ENCODE results near the gene HADH. TPM values are rescaled to one million over a fixed set of nuclear protein-coding genes. Genes with fewer than 3 reads are reported as not detected.

HADH gene
- total RNA-seq, 1 experiment from 2014 or later: 47.9 TPM

DNA sequence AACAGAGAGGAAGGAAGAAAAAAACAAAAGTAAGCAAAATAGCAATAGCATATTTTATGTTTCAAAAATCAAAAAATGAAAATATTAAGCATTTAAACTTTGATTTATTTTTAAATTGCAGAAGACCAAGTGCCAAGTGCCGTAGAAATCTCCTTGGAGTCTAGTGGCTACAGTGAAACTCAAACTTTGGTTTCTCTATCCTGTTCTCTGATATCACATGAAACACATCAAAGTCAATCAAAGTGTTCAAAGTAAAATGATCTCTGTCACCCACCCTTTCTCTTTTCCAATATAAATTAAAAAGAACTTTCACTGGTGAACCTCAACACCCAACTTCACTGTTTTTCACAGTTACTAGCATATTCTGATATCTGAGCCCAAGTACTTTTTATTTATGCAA is 81.1 kb downstream of the HADH start:
- TF ChIP-seq, protein P1, sequence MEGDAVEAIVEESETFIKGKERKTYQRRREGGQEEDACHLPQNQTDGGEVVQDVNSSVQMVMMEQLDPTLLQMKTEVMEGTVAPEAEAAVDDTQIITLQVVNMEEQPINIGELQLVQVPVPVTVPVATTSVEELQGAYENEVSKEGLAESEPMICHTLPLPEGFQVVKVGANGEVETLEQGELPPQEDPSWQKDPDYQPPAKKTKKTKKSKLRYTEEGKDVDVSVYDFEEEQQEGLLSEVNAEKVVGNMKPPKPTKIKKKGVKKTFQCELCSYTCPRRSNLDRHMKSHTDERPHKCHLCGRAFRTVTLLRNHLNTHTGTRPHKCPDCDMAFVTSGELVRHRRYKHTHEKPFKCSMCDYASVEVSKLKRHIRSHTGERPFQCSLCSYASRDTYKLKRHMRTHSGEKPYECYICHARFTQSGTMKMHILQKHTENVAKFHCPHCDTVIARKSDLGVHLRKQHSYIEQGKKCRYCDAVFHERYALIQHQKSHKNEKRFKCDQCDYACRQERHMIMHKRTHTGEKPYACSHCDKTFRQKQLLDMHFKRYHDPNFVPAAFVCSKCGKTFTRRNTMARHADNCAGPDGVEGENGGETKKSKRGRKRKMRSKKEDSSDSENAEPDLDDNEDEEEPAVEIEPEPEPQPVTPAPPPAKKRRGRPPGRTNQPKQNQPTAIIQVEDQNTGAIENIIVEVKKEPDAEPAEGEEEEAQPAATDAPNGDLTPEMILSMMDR (IDR thresholded peaks at IDR 0.05; ENCODE audit: unreplicated experiment): no peak
- intact Hi-C loops (cut with micrococcal nuclease; ENCODE audit: unreplicated experiment): no loop called here
- no peaks in the 10 kb centered on the region for H3K9me3 Mint-ChIP-seq (ENCODE audit: low read depth, unreplicated experiment)
- BruUV-seq (replicated peaks): no TSS peak
- H3K4me3 Mint-ChIP-seq (ENCODE audit: low read depth, unreplicated experiment): no peak overlapping the region
- CTCF ChIA-PET: no interaction called here
- H3K27me3 Mint-ChIP-seq (ENCODE audit: unreplicated experiment): no peaks in the 10 kb centered on the region
- H3K36me3 Mint-ChIP-seq (ENCODE audit: insufficient read depth, unreplicated experiment): no peaks in the 10 kb centered on the region
- peaks cover 10% of the 10 kb centered on the region for H3K4me1 Mint-ChIP-seq (ENCODE audit: low read depth, unreplicated experiment)
- H3K27ac Mint-ChIP-seq (ENCODE audit: unreplicated experiment): no peak overlapping the region
- no peak for DNase-seq

DNA sequence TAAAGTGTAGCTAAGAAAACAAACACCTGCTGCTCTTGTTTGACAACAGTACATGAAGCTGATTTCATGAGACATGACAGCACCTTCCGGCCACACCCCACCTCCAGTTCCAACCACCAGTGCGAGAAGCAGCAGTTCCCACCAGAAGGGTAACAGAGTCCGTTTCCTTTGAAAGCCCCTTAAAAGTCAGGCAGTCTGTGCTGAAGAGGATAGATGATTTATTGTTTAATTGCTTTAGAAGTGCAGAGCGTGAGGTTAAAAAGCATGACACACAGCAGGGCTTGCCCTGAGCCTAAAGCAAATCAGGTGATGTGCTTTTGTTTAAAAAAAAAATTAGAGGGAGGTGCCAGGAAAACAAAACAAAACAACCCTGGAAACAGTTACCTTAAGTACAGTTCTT is 82.6 kb downstream of the HADH start:
- BruUV-seq (replicated peaks): no TSS peak
- no peaks in the 10 kb centered on the region for H3K36me3 Mint-ChIP-seq (ENCODE audit: insufficient read depth, unreplicated experiment)
- intact Hi-C loops (cut with micrococcal nuclease; ENCODE audit: unreplicated experiment): no loop called here
- H3K4me3 Mint-ChIP-seq (ENCODE audit: low read depth, unreplicated experiment): no peak overlapping the region
- no peaks in the 10 kb centered on the region for H3K27me3 Mint-ChIP-seq (ENCODE audit: unreplicated experiment)
- CTCF ChIA-PET: no interaction called here
- peaks cover 10% of the 10 kb centered on the region for H3K4me1 Mint-ChIP-seq (ENCODE audit: low read depth, unreplicated experiment)
- no peak overlapping the region for H3K27ac Mint-ChIP-seq (ENCODE audit: unreplicated experiment)
- no peaks in the 10 kb centered on the region for H3K9me3 Mint-ChIP-seq (ENCODE audit: low read depth, unreplicated experiment)
- peak; percentile 3 for DNase-seq
- TF ChIP-seq, protein P1 (IDR thresholded peaks at IDR 0.05; ENCODE audit: unreplicated experiment): no peak

GRCh38 chr4:108078024-108078733 is 88.5 kb downstream of the HADH start:
- DNase-seq: no peak
- no peaks in the 10 kb centered on the region for H3K4me1 Mint-ChIP-seq (ENCODE audit: low read depth, unreplicated experiment)
- peaks cover 36% of the 10 kb centered on the region for H3K27me3 Mint-ChIP-seq (ENCODE audit: unreplicated experiment)
- TF ChIP-seq, protein P1 (IDR thresholded peaks at IDR 0.05; ENCODE audit: unreplicated experiment): no peak
- H3K9me3 Mint-ChIP-seq (ENCODE audit: low read depth, unreplicated experiment): no peaks in the 10 kb centered on the region
- BruUV-seq (replicated peaks): no TSS peak
- intact Hi-C loops (cut with micrococcal nuclease; ENCODE audit: unreplicated experiment): no loop called here
- CTCF ChIA-PET: no interaction called here
- no peak overlapping the region for H3K27ac Mint-ChIP-seq (ENCODE audit: unreplicated experiment)
- H3K4me3 Mint-ChIP-seq (ENCODE audit: low read depth, unreplicated experiment): no peak overlapping the region
- H3K36me3 Mint-ChIP-seq (ENCODE audit: insufficient read depth, unreplicated experiment): no peaks in the 10 kb centered on the region

DNA sequence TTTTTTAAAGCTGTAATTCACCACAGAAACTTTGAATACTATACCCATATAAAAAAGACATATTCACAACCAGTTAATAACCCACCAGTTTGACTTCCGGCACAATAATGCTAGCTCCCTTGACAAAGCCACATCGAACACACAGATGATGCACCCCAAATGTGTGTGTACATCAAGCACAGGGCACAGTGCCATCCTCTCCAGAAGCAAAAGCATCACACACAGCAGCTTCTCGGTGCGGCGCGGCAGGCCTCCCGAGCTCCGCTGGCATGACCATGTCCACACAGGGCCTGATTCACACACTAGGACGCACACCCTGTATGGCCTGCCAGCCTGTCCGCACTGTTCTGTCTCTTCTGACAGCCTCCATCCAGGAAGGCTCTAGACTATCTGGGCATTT is 91.1 kb downstream of the HADH start:
- no peak overlapping the region for H3K27ac Mint-ChIP-seq (ENCODE audit: unreplicated experiment)
- H3K27me3 Mint-ChIP-seq (ENCODE audit: unreplicated experiment): peaks cover 36% of the 10 kb centered on the region
- CTCF ChIA-PET: interaction anchor here (0.6 kb wide), 1 partner anchor 1394 kb away, joined by 5 read pairs; no protein-coding TSS in a partner anchor
- TF ChIP-seq, protein P1 (IDR thresholded peaks at IDR 0.05; ENCODE audit: unreplicated experiment): no peak
- DNase-seq: no peak
- no peaks in the 10 kb centered on the region for H3K4me1 Mint-ChIP-seq (ENCODE audit: low read depth, unreplicated experiment)
- H3K36me3 Mint-ChIP-seq (ENCODE audit: insufficient read depth, unreplicated experiment): no peaks in the 10 kb centered on the region
- BruUV-seq (replicated peaks): no TSS peak
- no peaks in the 10 kb centered on the region for H3K9me3 Mint-ChIP-seq (ENCODE audit: low read depth, unreplicated experiment)
- intact Hi-C loops (cut with micrococcal nuclease; ENCODE audit: unreplicated experiment): no loop called here
- no peak overlapping the region for H3K4me3 Mint-ChIP-seq (ENCODE audit: low read depth, unreplicated experiment)

Measured in Calu3 (cell line).